K562 (cell line): ENCODE results near the gene MRPS18B. TPM values are rescaled to one million over a fixed set of nuclear protein-coding genes. Genes with fewer than 3 reads are reported as not detected.

ENCODE experiments used
- ATAC-seq: fragments of 200-7000 bp; cut with Tn5 transposase; 3 replicates; pipeline ENCODE4 v1.9.1; 2020; ENCODE audit warnings: moderate library complexity
- BruUV-seq: library from RNA; stranded (reverse); fragments of 400-500 nt; replicated peaks from 2 replicates; lab custom pipeline; 2021; lab: Mats Ljungman, UMichigan
- CTCF ChIA-PET: fragments of 300-600 bp; formaldehyde crosslinking; extraction: SDS; loops from one replicate; lab custom pipeline; 2021; ENCODE audit warnings: low intra/inter-chr PET ratio; lab: Yijun Ruan, JAX
- POLR2A ChIA-PET: fragments of 300-600, 350-650 bp; sonication (Branson Sonifier 250); formaldehyde crosslinking; extraction: SDS; loops from one replicate; lab custom pipeline; 2021; ENCODE audit warnings: antibody characterized with exemption, inconsistent platforms; lab: Yijun Ruan, JAX
- DNase-seq, 4 experiments: peaks; one replicate each; pipeline versions ENCODE4 v3.0.0 to v3.0.0-alpha.2; 2011 to 2018; ENCODE audit warnings: low spot score in 3 of 4, mixed read lengths in 3 of 4; ENCODE audit errors: extremely low read depth in 1 of 4
- FAIRE-seq: peaks from 2 replicates; lab custom pipeline; 2011; peaks lifted over from hg19 to GRCh38; lab: Jason Lieb, UNC
- H2AFZ ChIP-seq: 2 replicates; pipeline ENCODE4 v1.6.0; 2011; ENCODE audit warnings: low read depth, low read length, control low read depth, inconsistent platforms
- H3K27ac ChIP-seq: fragments of 200-600 bp; 3 replicates; pipeline ENCODE4 v1.8.0; 2011; ENCODE audit warnings: low read depth, mild to moderate bottlenecking, control low read depth, inconsistent platforms, low read length, moderate library complexity, mixed read lengths; ENCODE audit errors: extremely low read depth
- H3K27me3 ChIP-seq, 2 experiments: fragments of 300-600 bp in 1 of 2; 2 replicates in 1 of 2; 3 replicates in 1 of 2; pipeline versions ENCODE4 v1.6.0 to v1.8.0; 2011; ENCODE audit warnings: inconsistent platforms in 2 of 2, low read length in 2 of 2, mild to moderate bottlenecking in 1 of 2, mixed read lengths in 1 of 2, moderate library complexity in 1 of 2; ENCODE audit not compliant: control insufficient read depth in 2 of 2, insufficient read depth in 2 of 2
- H3K36me3 ChIP-seq: fragments of 300-600 bp; 3 replicates; pipeline ENCODE4 v1.8.0; 2011; ENCODE audit warnings: mild to moderate bottlenecking, low read length, inconsistent platforms; ENCODE audit not compliant: control insufficient read depth, insufficient read depth
- H3K4me1 ChIP-seq, 2 experiments: fragments of 200-600 bp in 1 of 2; replicated peaks in 1 of 2; 2 replicates in 1 of 2; 3 replicates in 1 of 2; pipeline versions ENCODE4 v1.5.1 to v1.8.0; 2011; ENCODE audit warnings: inconsistent platforms in 2 of 2, low read length in 2 of 2, mild to moderate bottlenecking in 1 of 2, mixed read lengths in 1 of 2, moderate library complexity in 1 of 2; ENCODE audit not compliant: control insufficient read depth in 2 of 2, insufficient read depth in 2 of 2
- H3K4me2 ChIP-seq: 2 replicates; pipeline ENCODE4 v1.6.1; 2011; ENCODE audit warnings: low read length, control low read depth, inconsistent platforms, mixed read lengths; ENCODE audit not compliant: insufficient read depth
- H3K4me3 ChIP-seq: fragments of 200-600 bp; sonication (generic), shearing (Covaris generic); 2 replicates; pipeline ENCODE4 v1.5.1; 2016; ENCODE audit warnings: control low read depth, inconsistent platforms
- H3K79me2 ChIP-seq: fragments of 200-600 bp; 3 replicates; pipeline ENCODE4 v1.8.0; 2011; ENCODE audit warnings: low read length, inconsistent platforms; ENCODE audit not compliant: control insufficient read depth, insufficient read depth
- H3K9ac ChIP-seq, 2 experiments: 2 replicates each; pipeline versions ENCODE4 v1.6.0 to v1.6.1; 2011; ENCODE audit warnings: low read depth in 2 of 2, low read length in 2 of 2, control low read depth in 1 of 2, inconsistent platforms in 1 of 2, mild to moderate bottlenecking in 1 of 2, mixed read lengths in 1 of 2; ENCODE audit not compliant: insufficient read depth in 1 of 2
- H3K9me1 ChIP-seq: one replicate; pipeline ENCODE4 v1.6.0; 2011; ENCODE audit warnings: inconsistent platforms, mild to moderate bottlenecking, low read length, moderate library complexity; ENCODE audit not compliant: control insufficient read depth, insufficient read depth
- H3K9me3 ChIP-seq: replicated peaks from 2 replicates; pipeline ENCODE4 v1.5.1; 2011; ENCODE audit warnings: low read depth, low read length, inconsistent platforms; ENCODE audit not compliant: control insufficient read depth, insufficient read depth
- H4K20me1 ChIP-seq: replicated peaks from 2 replicates; pipeline ENCODE4 v1.6.1; 2011; ENCODE audit warnings: low read length, inconsistent platforms, mixed read lengths; ENCODE audit not compliant: control insufficient read depth, insufficient read depth
- ETV5 ChIP-seq: sonication (generic); formaldehyde crosslinking; IDR thresholded peaks from 2 replicates; pipeline ENCODE4 v1.4.0; 2020; ENCODE audit warnings: low read depth, mild to moderate bottlenecking, missing genetic modification reagents
- TRIM24 ChIP-seq, 2 experiments: fragments of 450-650 bp; IDR thresholded peaks; 2 replicates each; pipeline ENCODE4 v1.6.1; 2016
- WGBS: fragments of 100-300 bp; shearing (Covaris generic); methylation state at CpG from one replicate; pipeline ENCODE4 v1.1.6; 2016; ENCODE audit warnings: low coverage, mixed read lengths; ENCODE audit not compliant: insufficient coverage; ENCODE audit errors: missing lambda C conversion rate; 5-methylcytosine and 5-hydroxymethylcytosine counted together
- in situ Hi-C: fragments of 300-500 bp; cut with MboI; formaldehyde crosslinking; loops from 4 replicates; pipeline ENCODE4 v1.15.0; 2018; ENCODE audit warnings: inconsistent platforms, mixed read lengths
- intact Hi-C: fragments of 100-400 bp; cut with micrococcal nuclease; formaldehyde crosslinking; loops from 2 replicates; pipeline ENCODE4 v1.14.2; 2022
- polyA plus RNA-seq, 8 experiments: library from polyadenylated mRNA; depleted of rRNA in 4 of 8; stranded (reverse) in 5 of 8; unstranded in 3 of 8; fragments of >200 nt; fragmentation: Nextera tagmentation in 2 of 8; fragmentation: Illumina TruSeq in 1 of 8; extraction: Ambion mirVana in 2 of 8; extraction: Trizol in 1 of 8; gene quantifications; 2 replicates each; pipeline versions ENCODE4 v1.2.1 to v1.2.3, GENCODE V29; 2011 to 2014; ENCODE audit warnings: inconsistent platforms in 1 of 8, missing spikeins in 1 of 8
- total RNA-seq, 7 experiments: library from RNA; depleted of rRNA in 6 of 7; stranded (reverse); fragments of >200 nt in 6 of 7; fragmentation: Illumina TruSeq in 2 of 7; extraction: Trizol in 2 of 7; gene quantifications; 2 replicates each; pipeline versions ENCODE4 v1.2.1 to v1.2.3, GENCODE V29; 2011 to 2021; ENCODE audit warnings: low replicate concordance in 1 of 7
- TF ChIP-seq, protein P1 (sequence below): sonication (generic); formaldehyde crosslinking; IDR thresholded peaks from 2 replicates; pipeline ENCODE4 v1.8.0; 2023; ENCODE audit warnings: missing genetic modification reagents, mild to moderate bottlenecking, borderline replicate concordance

The MRPS18B gene
- total and polyA plus RNA-seq, 9 of the 15 experiments (the other 6 are each of a cell fraction or from before 2014, with no cell fraction given), result 132 to 383 (median 178) TPM

DNA sequence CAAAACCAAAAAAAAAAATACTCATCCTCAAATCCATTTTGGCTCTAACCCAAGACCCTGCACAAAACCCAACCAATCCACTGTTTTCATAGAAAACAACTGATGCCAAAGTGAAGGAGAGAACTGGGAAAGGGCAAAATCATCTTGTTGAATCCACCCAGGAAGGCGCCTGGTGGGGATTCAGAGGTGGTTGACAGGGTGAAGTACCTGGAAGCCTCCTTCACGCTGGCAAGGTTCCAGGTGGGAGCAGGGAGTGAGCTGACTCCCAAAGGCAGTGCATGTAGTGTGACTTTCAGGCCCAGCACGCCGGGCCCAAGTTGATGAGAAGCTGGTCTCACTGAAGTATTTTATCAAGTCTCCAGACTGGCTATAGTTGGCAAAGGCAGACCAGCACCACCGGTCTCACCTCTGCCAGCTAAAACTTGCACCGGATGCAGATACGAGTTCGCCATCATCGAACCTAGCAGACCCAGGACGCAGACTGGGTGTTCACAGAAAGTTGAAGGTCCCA, 17.1 kb upstream of the MRPS18B start (continued):
- TF ChIP-seq, protein P1, sequence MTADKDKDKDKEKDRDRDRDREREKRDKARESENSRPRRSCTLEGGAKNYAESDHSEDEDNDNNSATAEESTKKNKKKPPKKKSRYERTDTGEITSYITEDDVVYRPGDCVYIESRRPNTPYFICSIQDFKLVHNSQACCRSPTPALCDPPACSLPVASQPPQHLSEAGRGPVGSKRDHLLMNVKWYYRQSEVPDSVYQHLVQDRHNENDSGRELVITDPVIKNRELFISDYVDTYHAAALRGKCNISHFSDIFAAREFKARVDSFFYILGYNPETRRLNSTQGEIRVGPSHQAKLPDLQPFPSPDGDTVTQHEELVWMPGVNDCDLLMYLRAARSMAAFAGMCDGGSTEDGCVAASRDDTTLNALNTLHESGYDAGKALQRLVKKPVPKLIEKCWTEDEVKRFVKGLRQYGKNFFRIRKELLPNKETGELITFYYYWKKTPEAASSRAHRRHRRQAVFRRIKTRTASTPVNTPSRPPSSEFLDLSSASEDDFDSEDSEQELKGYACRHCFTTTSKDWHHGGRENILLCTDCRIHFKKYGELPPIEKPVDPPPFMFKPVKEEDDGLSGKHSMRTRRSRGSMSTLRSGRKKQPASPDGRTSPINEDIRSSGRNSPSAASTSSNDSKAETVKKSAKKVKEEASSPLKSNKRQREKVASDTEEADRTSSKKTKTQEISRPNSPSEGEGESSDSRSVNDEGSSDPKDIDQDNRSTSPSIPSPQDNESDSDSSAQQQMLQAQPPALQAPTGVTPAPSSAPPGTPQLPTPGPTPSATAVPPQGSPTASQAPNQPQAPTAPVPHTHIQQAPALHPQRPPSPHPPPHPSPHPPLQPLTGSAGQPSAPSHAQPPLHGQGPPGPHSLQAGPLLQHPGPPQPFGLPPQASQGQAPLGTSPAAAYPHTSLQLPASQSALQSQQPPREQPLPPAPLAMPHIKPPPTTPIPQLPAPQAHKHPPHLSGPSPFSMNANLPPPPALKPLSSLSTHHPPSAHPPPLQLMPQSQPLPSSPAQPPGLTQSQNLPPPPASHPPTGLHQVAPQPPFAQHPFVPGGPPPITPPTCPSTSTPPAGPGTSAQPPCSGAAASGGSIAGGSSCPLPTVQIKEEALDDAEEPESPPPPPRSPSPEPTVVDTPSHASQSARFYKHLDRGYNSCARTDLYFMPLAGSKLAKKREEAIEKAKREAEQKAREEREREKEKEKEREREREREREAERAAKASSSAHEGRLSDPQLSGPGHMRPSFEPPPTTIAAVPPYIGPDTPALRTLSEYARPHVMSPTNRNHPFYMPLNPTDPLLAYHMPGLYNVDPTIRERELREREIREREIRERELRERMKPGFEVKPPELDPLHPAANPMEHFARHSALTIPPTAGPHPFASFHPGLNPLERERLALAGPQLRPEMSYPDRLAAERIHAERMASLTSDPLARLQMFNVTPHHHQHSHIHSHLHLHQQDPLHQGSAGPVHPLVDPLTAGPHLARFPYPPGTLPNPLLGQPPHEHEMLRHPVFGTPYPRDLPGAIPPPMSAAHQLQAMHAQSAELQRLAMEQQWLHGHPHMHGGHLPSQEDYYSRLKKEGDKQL (CRISPR knock-in tag), result no peak
- TF ChIP-seq ETV5 (CRISPR knock-in tag), result no peak
- TF ChIP-seq, all 486 proteins: peak for 10

DNA sequence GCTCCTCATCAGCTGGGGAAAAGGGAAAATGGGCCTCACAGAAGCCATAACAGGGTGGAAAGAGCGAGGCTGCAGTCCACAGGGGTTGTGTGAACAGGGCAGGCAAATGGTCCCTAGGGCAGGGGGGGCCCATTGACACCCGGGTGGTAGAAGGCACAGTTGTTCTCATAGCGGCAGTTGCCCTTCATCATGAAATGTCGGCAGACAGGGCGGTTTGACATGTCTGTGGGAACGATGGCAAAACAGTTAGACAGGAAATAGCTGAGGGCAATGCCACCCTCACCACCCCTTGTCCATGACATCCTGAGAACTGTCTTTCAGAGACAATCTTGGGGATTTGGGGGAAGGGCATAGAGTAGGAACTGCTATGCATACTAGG, 16.2 kb upstream of the MRPS18B start:
- H3K9me3 ChIP-seq, result no peaks in the 10 kb centered on the region
- ATAC-seq (no peak), FAIRE-seq (no peak), DNase-seq (no peak)
- no peak for TF ChIP-seq TRIM24 (IDR thresholded peaks at IDR 0.05)
- no TSS peak for BruUV-seq
- ChIA-PET POLR2A (interaction anchor here (0.9 to 13.5 kb wide), 5 partner anchors 9 to 32 kb away, joined by 3 to 310 read pairs (median 36); no protein-coding TSS in a partner anchor), CTCF (no interaction called here)
- H3K79me2 ChIP-seq, result peaks cover 3% of the 10 kb centered on the region; the same call in 1 of the 3 replicates
- intact Hi-C loops (no loop called here), in situ Hi-C loops (no loop called here)
- no peak overlapping the region for H2AFZ ChIP-seq
- peaks cover 76% of the 10 kb centered on the region for H3K36me3 ChIP-seq
- 90% methylated on average over 6 of the region's 6 CpGs for WGBS
- no peaks in the 10 kb centered on the region for H3K9me1 ChIP-seq
- H3K27ac ChIP-seq, result no peak overlapping the region
- H3K4me1 ChIP-seq, result peaks cover 4 to 11% of the 10 kb centered on the region in 2 experiments; a peak in 4 of 5 replicates
- no peak overlapping the region for H3K4me3 ChIP-seq
- H3K27me3 ChIP-seq, result no peaks in the 10 kb centered on the region
- no peak overlapping the region for H3K4me2 ChIP-seq
- peaks cover 7% of the 10 kb centered on the region; the same call in 1 of the 2 replicates for H4K20me1 ChIP-seq
- no peak overlapping the region; a peak in 1 of 4 replicates for H3K9ac ChIP-seq
